ENCODE measurements around the gene PEX11B.

DNA sequence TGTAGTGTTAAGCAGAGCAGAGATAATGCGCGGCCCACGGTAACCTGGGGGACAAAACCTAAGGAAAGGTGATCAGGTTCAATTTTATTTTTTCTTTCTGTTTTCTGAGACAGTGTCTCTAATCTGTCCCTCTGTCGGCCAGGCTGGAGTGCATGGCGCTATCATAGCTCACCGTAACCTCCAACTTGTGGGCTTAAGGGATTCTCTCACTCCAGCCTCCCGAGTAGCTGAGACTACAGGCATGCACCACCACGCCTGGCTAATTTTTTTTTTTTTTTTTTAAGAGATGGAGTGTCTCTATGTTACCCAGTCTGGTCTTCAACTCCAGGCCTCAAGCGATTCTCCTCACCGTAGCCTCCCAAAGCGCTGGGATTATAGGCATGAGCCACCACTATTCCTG lies 32.1 kb downstream of the PEX11B start:
- no peak for TF ChIP-seq EZH2 (IDR thresholded peaks at IDR 0.05; ENCODE audit: borderline replicate concordance, low read depth, low read length, severe bottlenecking)
- TF ChIP-seq, protein P1, sequence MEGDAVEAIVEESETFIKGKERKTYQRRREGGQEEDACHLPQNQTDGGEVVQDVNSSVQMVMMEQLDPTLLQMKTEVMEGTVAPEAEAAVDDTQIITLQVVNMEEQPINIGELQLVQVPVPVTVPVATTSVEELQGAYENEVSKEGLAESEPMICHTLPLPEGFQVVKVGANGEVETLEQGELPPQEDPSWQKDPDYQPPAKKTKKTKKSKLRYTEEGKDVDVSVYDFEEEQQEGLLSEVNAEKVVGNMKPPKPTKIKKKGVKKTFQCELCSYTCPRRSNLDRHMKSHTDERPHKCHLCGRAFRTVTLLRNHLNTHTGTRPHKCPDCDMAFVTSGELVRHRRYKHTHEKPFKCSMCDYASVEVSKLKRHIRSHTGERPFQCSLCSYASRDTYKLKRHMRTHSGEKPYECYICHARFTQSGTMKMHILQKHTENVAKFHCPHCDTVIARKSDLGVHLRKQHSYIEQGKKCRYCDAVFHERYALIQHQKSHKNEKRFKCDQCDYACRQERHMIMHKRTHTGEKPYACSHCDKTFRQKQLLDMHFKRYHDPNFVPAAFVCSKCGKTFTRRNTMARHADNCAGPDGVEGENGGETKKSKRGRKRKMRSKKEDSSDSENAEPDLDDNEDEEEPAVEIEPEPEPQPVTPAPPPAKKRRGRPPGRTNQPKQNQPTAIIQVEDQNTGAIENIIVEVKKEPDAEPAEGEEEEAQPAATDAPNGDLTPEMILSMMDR (IDR thresholded peaks at IDR 0.05; ENCODE audit: extremely low read depth in 1 of 2, insufficient read depth in 1 of 2, low read depth in 1 of 2, low read length in 2 of 2), result no peak
- no peak for TF ChIP-seq POLR2A (IDR thresholded peaks at IDR 0.05; ENCODE audit: low read depth, low read length)
- no peak for TF ChIP-seq POLR2AphosphoS5 (IDR thresholded peaks at IDR 0.05; ENCODE audit: insufficient read depth, low read depth, low read length)
- no peak for TF ChIP-seq GATA2 (IDR thresholded peaks at IDR 0.05; ENCODE audit: insufficient read depth, insufficient read length, low read depth, low read length)
- TF ChIP-seq MYC (IDR thresholded peaks at IDR 0.05; ENCODE audit: low read depth, low read length), result no peak
- no peak for TF ChIP-seq JUN (IDR thresholded peaks at IDR 0.05; ENCODE audit: borderline replicate concordance, insufficient read depth, insufficient read length, low read depth)

All from endothelial cell of umbilical vein (primary cell).